H1 (cell line): ENCODE measurements around the gene NXPH3. TPM values are rescaled to one million over a fixed set of nuclear protein-coding genes. Genes with fewer than 3 reads are reported as not detected.
A peak's percentile ranks its signal among the peaks of the same experiment; 100 is the strongest.

Experiments
- CTCF ChIA-PET: fragments of 300-600 bp; sonication (Branson Sonifier 250); formaldehyde crosslinking; loops from one replicate; lab custom pipeline; 2021; ENCODE audit not compliant: partially characterized antibody; lab: Charles Lee
- POLR2A ChIA-PET: fragments of 300-600 bp; sonication (Branson Sonifier 250); formaldehyde crosslinking; loops from one replicate; lab custom pipeline; 2021; ENCODE audit warnings: inconsistent platforms; ENCODE audit not compliant: partially characterized antibody; lab: Charles Lee
- DNase-seq, 2 experiments: peaks; one replicate each; pipeline versions ENCODE4 v3.0.0 to v3.0.0-alpha.2; 2010 to 2022; ENCODE audit warnings: low spot score in 2 of 2, low read depth in 1 of 2, mixed read lengths in 1 of 2
- FAIRE-seq: peaks from 2 replicates; lab custom pipeline; 2011; peaks lifted over from hg19 to GRCh38; lab: Jason Lieb, UNC
- H2AFZ ChIP-seq: 2 replicates; pipeline ENCODE4 v1.8.1; 2012; ENCODE audit warnings: low read length, inconsistent platforms
- H2AK5ac ChIP-seq: 2 replicates; pipeline ENCODE4 v1.6.1; 2013; ENCODE audit warnings: low read depth, low read length
- H2BK120ac ChIP-seq: replicated peaks from 2 replicates; pipeline ENCODE3; 2013; ENCODE audit warnings: low read depth, low read length, inconsistent platforms
- H2BK12ac ChIP-seq: 2 replicates; pipeline ENCODE4 v1.6.1; 2013; ENCODE audit warnings: low read depth, low read length
- H2BK15ac ChIP-seq: 2 replicates; pipeline ENCODE4 v1.6.1; 2013; ENCODE audit warnings: low read length
- H2BK20ac ChIP-seq: 2 replicates; pipeline ENCODE4 v1.6.1; 2013; ENCODE audit warnings: low read length
- H2BK5ac ChIP-seq: 2 replicates; pipeline ENCODE4 v1.6.1; 2013; ENCODE audit warnings: low read depth, low read length
- H3K14ac ChIP-seq: 2 replicates; pipeline ENCODE4 v1.6.1; 2013; ENCODE audit warnings: inconsistent platforms; ENCODE audit not compliant: insufficient read length
- H3K18ac ChIP-seq: 2 replicates; pipeline ENCODE4 v1.6.1; 2013; ENCODE audit warnings: low read length; ENCODE audit errors: extremely low read depth
- H3K23ac ChIP-seq: 2 replicates; pipeline ENCODE4 v1.6.1; 2013; ENCODE audit warnings: inconsistent platforms; ENCODE audit not compliant: insufficient read length
- H3K23me2 ChIP-seq: 2 replicates; pipeline ENCODE4 v1.6.1; 2013; ENCODE audit warnings: low read depth, low read length
- H3K27ac ChIP-seq: 2 replicates; pipeline ENCODE4 v1.6.1; 2011; ENCODE audit warnings: low read depth, low read length, inconsistent platforms
- H3K27me3 ChIP-seq, 4 experiments: replicated peaks in 1 of 4; 1 replicate in 1 of 4; 2 replicates in 3 of 4; pipeline versions ENCODE4 v1.6.1 to v1.8.1; 2011 to 2013; ENCODE audit warnings: low read length in 3 of 4, mild to moderate bottlenecking in 3 of 4, inconsistent platforms in 2 of 4, mixed read lengths in 2 of 4, moderate library complexity in 1 of 4; ENCODE audit not compliant: control insufficient read depth in 3 of 4, insufficient read depth in 3 of 4; ENCODE audit errors: extremely low read depth in 1 of 4
- H3K36me3 ChIP-seq, 4 experiments: 2 replicates each; pipeline versions ENCODE4 v1.6.1 to v1.8.1; 2011 to 2013; ENCODE audit warnings: mild to moderate bottlenecking in 4 of 4, low read length in 3 of 4, moderate library complexity in 2 of 4, control low read depth in 1 of 4, inconsistent platforms in 1 of 4; ENCODE audit not compliant: insufficient read depth in 4 of 4, control insufficient read depth in 2 of 4
- H3K4ac ChIP-seq: replicated peaks from 2 replicates; pipeline ENCODE3; 2013; ENCODE audit warnings: low read length, low read depth, mixed read lengths, inconsistent platforms; ENCODE audit not compliant: insufficient read length
- H3K4me1 ChIP-seq, 4 experiments: replicated peaks in 1 of 4; 1 replicate in 1 of 4; 2 replicates in 3 of 4; pipeline versions ENCODE4 v1.6.1 to v1.8.1; 2011 to 2013; ENCODE audit warnings: low read length in 3 of 4, inconsistent platforms in 2 of 4, mixed read lengths in 1 of 4; ENCODE audit not compliant: insufficient read depth in 4 of 4, control insufficient read depth in 3 of 4
- H3K4me2 ChIP-seq, 2 experiments: 2 replicates each; pipeline versions ENCODE4 v1.6.1 to v1.8.1; 2011 to 2013; ENCODE audit warnings: low read depth in 2 of 2, low read length in 2 of 2, control low read depth in 1 of 2, inconsistent platforms in 1 of 2, mild to moderate bottlenecking in 1 of 2; ENCODE audit not compliant: insufficient read depth in 1 of 2
- H3K4me3 ChIP-seq, 4 experiments: fragments of 200-600, 300-600 bp in 1 of 4; sonication (generic), shearing (Covaris generic), sonication (Bioruptor Twin) in 1 of 4; 2 replicates each; pipeline versions ENCODE4 v1.5.1 to v1.8.1; 2011 to 2016; ENCODE audit warnings: low read length in 4 of 4, low read depth in 3 of 4, control low read depth in 2 of 4, inconsistent platforms in 2 of 4, mild to moderate bottlenecking in 2 of 4, mixed read lengths in 1 of 4, moderate library complexity in 1 of 4; ENCODE audit not compliant: insufficient read depth in 2 of 4; ENCODE audit errors: extremely low read depth in 1 of 4
- H3K56ac ChIP-seq: replicated peaks from 2 replicates; pipeline ENCODE3; 2013; ENCODE audit warnings: low read depth, mild to moderate bottlenecking, mixed read lengths, low read length, inconsistent platforms; ENCODE audit not compliant: insufficient read length
- H3K79me1 ChIP-seq: 2 replicates; pipeline ENCODE4 v1.6.1; 2013; ENCODE audit warnings: low read depth, low read length, control low read depth
- H3K79me2 ChIP-seq, 2 experiments: 2 replicates each; pipeline versions ENCODE4 v1.6.1 to v1.8.1; 2012 to 2013; ENCODE audit warnings: low read length in 2 of 2, mild to moderate bottlenecking in 2 of 2, inconsistent platforms in 1 of 2; ENCODE audit not compliant: insufficient read depth in 2 of 2, control insufficient read depth in 1 of 2
- H3K9ac ChIP-seq, 4 experiments: replicated peaks in 1 of 4; 1 replicate in 1 of 4; 2 replicates in 3 of 4; pipeline versions ENCODE4 v1.6.1 to v1.8.1; 2011 to 2013; ENCODE audit warnings: low read depth in 3 of 4, low read length in 3 of 4, control low read depth in 2 of 4, mild to moderate bottlenecking in 2 of 4, moderate library complexity in 2 of 4, inconsistent platforms in 1 of 4; ENCODE audit errors: extremely low read depth in 1 of 4
- H3K9me3 ChIP-seq, 2 experiments: 2 replicates each; pipeline versions ENCODE4 v1.6.1 to v1.8.1; 2012 to 2013; ENCODE audit warnings: mild to moderate bottlenecking in 2 of 2, moderate library complexity in 2 of 2, control low read depth in 1 of 2, inconsistent platforms in 1 of 2, low read depth in 1 of 2, low read length in 1 of 2, mixed read lengths in 1 of 2; ENCODE audit not compliant: insufficient read depth in 2 of 2
- H4K20me1 ChIP-seq, 2 experiments: replicated peaks in 1 of 2; 2 replicates each; pipeline versions ENCODE3 to v1.8.1; 2011 to 2013; ENCODE audit warnings: inconsistent platforms in 2 of 2, low read length in 2 of 2, mild to moderate bottlenecking in 1 of 2; ENCODE audit not compliant: insufficient read depth in 2 of 2, control insufficient read depth in 1 of 2
- H4K5ac ChIP-seq: 2 replicates; pipeline ENCODE4 v1.6.1; 2013; ENCODE audit warnings: low read length, low read depth, mixed read lengths, inconsistent platforms; ENCODE audit not compliant: insufficient read length
- H4K8ac ChIP-seq: 2 replicates; pipeline ENCODE4 v1.8.0; 2013; ENCODE audit warnings: mild to moderate bottlenecking, moderate library complexity, low read length, inconsistent platforms; ENCODE audit not compliant: insufficient read depth; ENCODE audit errors: extremely low read depth
- H4K91ac ChIP-seq: replicated peaks from 2 replicates; pipeline ENCODE3; 2013; ENCODE audit warnings: low read length, mixed read lengths, inconsistent platforms; ENCODE audit not compliant: insufficient read length
- ASH2L ChIP-seq: fragments of 200-600, 300-600 bp; sonication (generic); IDR thresholded peaks from one replicate; pipeline ENCODE4 v1.7.1; 2017; ENCODE audit warnings: low read length
- CBX5 ChIP-seq: fragments of 300-800, 300-1000 bp; sonication (generic); IDR thresholded peaks from 2 replicates; pipeline ENCODE4 v1.7.1; 2016; ENCODE audit warnings: antibody characterized with exemption, low read length, low read depth
- CTCF ChIP-seq, 3 experiments: IDR thresholded peaks; 1 replicate in 2 of 3; 2 replicates in 1 of 3; pipeline versions ENCODE4 v1.5.1 to v1.6.1; 2011; ENCODE audit warnings: low read length in 3 of 3, mild to moderate bottlenecking in 3 of 3, inconsistent platforms in 2 of 3, low read depth in 1 of 3, moderate library complexity in 1 of 3; ENCODE audit not compliant: insufficient read depth in 1 of 3; ENCODE audit errors: control extremely low read depth in 1 of 3
- GTF2F1 ChIP-seq: IDR thresholded peaks from 2 replicates; pipeline ENCODE4 v1.6.1; 2012; ENCODE audit warnings: low read depth, low read length, improper control_type of control experiment, borderline replicate concordance
- HDAC2 ChIP-seq, 2 experiments: fragments of 300-600 bp in 1 of 2; sonication (generic) in 1 of 2; IDR thresholded peaks; 2 replicates each; pipeline ENCODE4 v1.6.1; 2011 to 2012; ENCODE audit warnings: low read depth in 2 of 2, low read length in 2 of 2, mild to moderate bottlenecking in 2 of 2, moderate library complexity in 2 of 2, borderline replicate concordance in 1 of 2, inconsistent platforms in 1 of 2
- JUN ChIP-seq: IDR thresholded peaks from 2 replicates; pipeline ENCODE4 v1.6.1; 2011; ENCODE audit warnings: low read depth, mild to moderate bottlenecking, improper control_type of control experiment, low read length
- PHF8 ChIP-seq: fragments of 200-600 bp; sonication (generic); conservative IDR thresholded peaks from 2 replicates; pipeline ENCODE4 v1.7.1; 2012; ENCODE audit warnings: low read depth, mild to moderate bottlenecking, inconsistent platforms, low read length, moderate library complexity
- TAF7 ChIP-seq: optimal IDR thresholded peaks from 2 replicates; pipeline ENCODE3; 2011; ENCODE audit warnings: low read depth, mild to moderate bottlenecking, inconsistent platforms, low read length, moderate library complexity, borderline replicate concordance
- WGBS, 2 experiments: shearing (Covaris generic) in 1 of 2; methylation state at CpG; one replicate each; pipeline versions ENCODE4 v1.1.6 to v1.1.7; 2013 to 2015; ENCODE audit warnings: low lambda C conversion rate in 2 of 2, mixed read lengths in 2 of 2, inconsistent platforms in 1 of 2, low coverage in 1 of 2, missing lambda C conversion rate in 1 of 2; ENCODE audit not compliant: insufficient replicate concordance in 2 of 2, insufficient coverage in 1 of 2, insufficient read length in 1 of 2; ENCODE audit errors: extremely low coverage in 1 of 2, missing lambda C conversion rate in 1 of 2; 5-methylcytosine and 5-hydroxymethylcytosine counted together
- polyA plus RNA-seq, 7 experiments: library from polyadenylated mRNA; depleted of rRNA in 3 of 7; stranded (reverse) in 5 of 7; unstranded in 2 of 7; fragments of >200 nt in 5 of 7; fragments of 200-250 nt in 2 of 7; gene quantifications; 1 replicate in 5 of 7; 2 replicates in 1 of 7; 4 replicates in 1 of 7; pipeline versions ENCODE4 v1.2.1 to v1.2.3, GENCODE V29; 2011 to 2013; ENCODE audit warnings: missing spikeins in 2 of 7, mixed read lengths in 2 of 7
- total RNA-seq: library from RNA; stranded (reverse); fragmentation: NEBNext Ultra II Directional; extraction: Animal tissue kit (Norgen Biotek cat#: 25700); gene quantifications from 2 replicates; pipeline ENCODE4 v1.2.1, GENCODE V29; 2021

The NXPH3 gene
- total and polyA plus RNA-seq, 2 of the 8 experiments (the other 6 are each of a cell fraction or from before 2014, with no cell fraction given), result 2.5 to 3.7 TPM

- no peak overlapping the region for H3K4ac ChIP-seq
- H3K23me2 ChIP-seq, result peaks cover 12% of the 10 kb centered on the region
- ChIA-PET POLR2A (no interaction called here), CTCF (interaction anchor here (1.1 to 2.5 kb wide), 4 partner anchors 14 to 120 kb away, joined by 3 to 10 read pairs (median 4); no protein-coding TSS in a partner anchor)
- peaks cover 4 to 14% (median 8%) of the 10 kb centered on the region in 4 experiments; a peak in 5 of 7 replicates for H3K27me3 ChIP-seq
- H3K14ac ChIP-seq, result no peak overlapping the region
- peaks cover 0 to 25% (median 11%) of the 10 kb centered on the region in 4 experiments; a peak in 6 of 7 replicates for H3K4me1 ChIP-seq
- H3K79me1 ChIP-seq, result no peaks in the 10 kb centered on the region
- TF ChIP-seq CBX5 (no peak), CTCF (IDR thresholded peaks at IDR 0.05; ENCODE audit: control extremely low read depth in 1 of 3, insufficient read depth in 1 of 3, low read depth in 1 of 3, low read length in 3 of 3) (no peak), GTF2F1 (no peak), JUN (no peak), PHF8 (no peak), ASH2L (no peak), HDAC2 (IDR thresholded peaks at IDR 0.05; ENCODE audit: borderline replicate concordance in 1 of 2, low read depth in 2 of 2, low read length in 2 of 2) (no peak), TAF7 (no peak)
- no peak overlapping the region for H3K27ac ChIP-seq
- H4K8ac ChIP-seq, result no peak overlapping the region
- no peak overlapping the region for H3K18ac ChIP-seq
- WGBS, 2 experiments, result 88% methylated on average over 4 of the region's 4 CpGs; no CpG with 5 or more reads in 1 of the 2 experiments
- H3K23ac ChIP-seq, result no peak overlapping the region
- no peak for FAIRE-seq
- no peak overlapping the region for H2BK12ac ChIP-seq
- H3K9ac ChIP-seq, result no peak overlapping the region
- no peak overlapping the region; a peak in 1 of 4 replicates for H3K4me2 ChIP-seq
- H3K36me3 ChIP-seq, result no peaks in the 10 kb centered on the region
- no peak overlapping the region for H2BK20ac ChIP-seq
- no peak overlapping the region for H4K5ac ChIP-seq
- H4K91ac ChIP-seq, result no peak overlapping the region
- no peak overlapping the region for H2BK15ac ChIP-seq
- H3K79me2 ChIP-seq, result no peaks in the 10 kb centered on the region
- no peak overlapping the region for H2AFZ ChIP-seq
- DNase-seq, result no peak
- no peak overlapping the region for H3K4me3 ChIP-seq
- H2AK5ac ChIP-seq, result 0 out of 2 replicates have a peak overlapping the region, but pooled peaks have one; percentile 39
- no peak overlapping the region for H3K56ac ChIP-seq
- no peaks in the 10 kb centered on the region for H3K9me3 ChIP-seq
- H2BK5ac ChIP-seq, result no peak overlapping the region
- H4K20me1 ChIP-seq, result peaks cover 0 to 4% of the 10 kb centered on the region in 2 experiments
- H2BK120ac ChIP-seq, result no peak overlapping the region
These were observed 2.3 kb downstream of the NXPH3 start for GRCh38 chr17:49577963-49578362.
